GM10266 (cell line): Measurements from ENCODE around the gene PDE1C.

ENCODE experiments used
- DNase-seq: peaks from one replicate; pipeline ENCODE4 v3.0.0; 2012; ENCODE audit errors: extremely low spot score
- CTCF ChIP-seq: IDR thresholded peaks from 2 replicates; pipeline ENCODE4 v1.5.1; 2012; ENCODE audit warnings: mild to moderate bottlenecking, low read depth; ENCODE audit not compliant: control insufficient read depth, insufficient read depth; ENCODE audit errors: missing control alignments

The PDE1C gene

DNA sequence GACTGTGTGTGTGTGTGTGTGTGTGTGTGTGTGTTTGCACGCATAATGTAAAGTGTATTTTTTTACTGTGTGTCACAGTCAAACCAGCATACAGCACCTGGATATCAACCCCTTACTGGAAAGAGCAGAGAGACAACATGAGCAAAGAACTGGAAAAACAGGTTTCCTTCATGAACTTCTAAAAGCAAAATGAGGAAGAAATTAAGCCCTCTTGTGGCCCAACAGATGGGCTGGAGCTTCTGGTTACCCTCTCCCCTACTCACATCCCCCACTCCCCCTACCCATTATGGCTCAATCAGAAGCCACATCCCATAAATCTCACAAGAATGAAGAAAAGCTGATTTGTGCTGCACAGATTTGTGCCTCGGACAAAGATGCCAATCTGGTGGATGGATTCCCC, 36.2 kb downstream of the PDE1C start:
- TF ChIP-seq CTCF, result no peak

DNA sequence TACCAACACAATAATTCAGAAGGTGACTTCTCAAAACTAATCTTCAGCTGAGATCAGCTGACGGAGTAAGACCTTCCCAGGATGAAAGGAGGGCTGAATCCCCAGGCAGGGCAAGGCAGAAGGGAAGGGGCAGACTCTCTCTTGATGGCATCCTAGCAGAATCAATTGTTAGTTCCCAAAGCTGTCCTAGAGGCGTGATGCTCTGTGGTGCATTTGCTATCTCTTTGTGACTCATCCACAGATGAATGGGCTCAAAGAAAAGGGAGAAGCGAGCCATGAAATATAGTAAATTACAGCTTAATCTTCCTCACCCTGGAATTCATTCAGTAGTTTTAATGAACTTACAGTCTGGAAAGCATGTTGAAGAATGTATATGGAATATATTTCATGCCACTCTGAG, 37.2 kb downstream of the PDE1C start:
- no peak for TF ChIP-seq CTCF
- DNase-seq, result no peak

More for the DNA sequence above, 36.2 kb downstream of the PDE1C start:
- DNase-seq, result no peak

- DNase-seq, result no peak
- TF ChIP-seq CTCF, result no peak
Observed at GRCh38 chr7:32032211-32032610, 38.0 kb downstream of the PDE1C start.

GRCh38 chr7:32030904-32031692, 39.1 kb downstream of the PDE1C start:
- DNase-seq, result no peak
- TF ChIP-seq CTCF, result no peak

DNA sequence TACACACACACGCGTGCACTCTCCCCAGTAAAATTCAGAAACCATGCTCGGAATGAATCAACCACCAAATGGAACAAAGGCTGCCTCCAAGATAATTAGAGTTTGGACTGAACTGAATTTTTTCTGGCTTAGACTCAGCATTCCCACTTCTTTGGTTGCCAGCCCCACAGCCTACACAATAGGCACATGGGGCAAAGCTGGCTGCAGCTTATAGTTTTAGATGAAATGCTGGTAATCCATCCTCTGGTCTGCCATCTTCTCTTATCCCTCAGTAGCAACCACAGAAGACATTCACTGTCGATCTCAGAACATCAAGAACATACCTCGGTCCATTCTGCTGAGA, 44.2 kb downstream of the PDE1C start:
- DNase-seq, result no peak
- no peak for TF ChIP-seq CTCF

DNA sequence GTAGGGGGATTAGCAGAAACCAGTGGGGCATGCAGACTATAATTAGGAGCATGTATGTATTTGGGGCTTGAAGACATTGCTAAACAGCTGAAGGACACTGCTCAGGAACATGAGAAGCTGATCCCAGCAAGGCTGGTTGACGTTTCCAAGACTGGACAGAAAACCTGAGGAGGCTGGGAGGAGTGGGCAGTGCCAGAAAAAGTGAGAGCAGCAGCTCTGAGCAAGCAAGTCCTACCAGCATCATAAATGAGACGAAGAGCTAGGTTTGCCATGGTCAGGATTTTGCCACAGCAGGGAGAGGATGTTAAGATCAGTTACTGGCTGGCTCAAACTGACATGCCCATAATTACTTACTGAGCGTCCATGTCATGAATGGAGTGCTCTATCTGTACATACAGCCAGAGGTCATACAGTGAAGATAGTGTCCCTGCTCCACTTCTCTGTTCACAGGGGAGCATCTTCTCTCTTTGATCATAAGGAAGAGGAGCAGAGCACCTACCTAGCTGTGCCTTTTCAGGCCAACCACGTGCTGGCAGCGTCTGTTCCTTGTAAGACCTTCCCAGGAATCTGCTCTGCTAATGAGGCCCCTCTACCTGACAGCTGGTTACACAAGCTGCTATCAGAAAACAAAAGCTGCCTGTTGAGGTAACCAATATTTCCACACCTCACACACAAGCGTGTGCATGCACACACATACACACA, 44.7 kb downstream of the PDE1C start:
- no peak for DNase-seq
- TF ChIP-seq CTCF, result no peak

DNA sequence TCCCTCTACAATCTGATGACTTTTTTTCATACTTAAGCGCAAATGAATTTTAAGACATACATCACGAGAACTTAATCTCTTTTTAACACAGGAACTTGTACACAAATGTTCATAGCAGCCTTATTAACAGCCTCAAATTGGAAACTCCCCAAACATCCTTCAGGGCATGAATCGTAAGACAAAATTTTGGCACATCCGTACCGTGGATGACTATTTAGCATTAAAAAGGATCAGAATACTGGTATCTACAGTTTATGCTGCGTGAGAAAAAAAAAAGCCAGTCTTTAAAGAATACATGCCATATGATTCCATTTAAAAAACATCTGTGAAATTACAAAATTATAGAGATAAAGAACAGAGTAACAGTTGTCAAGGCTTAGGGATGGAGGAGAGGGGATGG, 46.8 kb downstream of the PDE1C start:
- TF ChIP-seq CTCF, result no peak
- DNase-seq, result no peak
